ENCODE data around the gene B4GALT1.

GRCh38 chr9:33082128-33082527 is 85.0 kb downstream of the B4GALT1 start:
- TF ChIP-seq POLR2A (IDR thresholded peaks at IDR 0.05) (no peak), CTCF (IDR thresholded peaks at IDR 0.05) (no peak), EP300 (IDR thresholded peaks at IDR 0.05; ENCODE audit: low read depth) (no peak), POLR2AphosphoS5 (IDR thresholded peaks at IDR 0.05) (no peak)

Measured in transverse colon (tissue), 4 donors.